ENCODE measurements around the gene C2orf80.

- TF ChIP-seq CTCF (IDR thresholded peaks at IDR 0.05) (no peak), EZH2 (IDR thresholded peaks at IDR 0.05; ENCODE audit: borderline replicate concordance, insufficient read depth, low read depth, low read length, poor library complexity, severe bottlenecking) (no peak)
Measured at GRCh38 chr2:208183526-208183925, 6.3 kb downstream of the C2orf80 start.

Measured in B cell (primary cell).